Measurements from ENCODE around the gene PDE4DIP. TPM values are rescaled to one million over a fixed set of nuclear protein-coding genes. Genes with fewer than 3 reads are reported as not detected.
"Not testable (repeated sequence)": the region's sequence is repeated elsewhere in the genome, so short reads cannot be mapped to it uniquely, and the experiment has no call there.

PDE4DIP gene
- polyA plus RNA-seq, 1 experiment: 95.8 TPM

- DNase-seq (ENCODE audit: low read depth, low spot score); H3K27me3 ChIP-seq (ENCODE audit: control insufficient read depth, insufficient read depth, low read length); POLR2A ChIA-PET; H3K4me3 ChIP-seq (ENCODE audit: low read depth, low read length); H3K9me3 ChIP-seq (ENCODE audit: control insufficient read depth, insufficient read depth, low read length); CTCF ChIA-PET; H3K27ac ChIP-seq (ENCODE audit: low read depth, low read length): not testable (repeated sequence)
Measured at GRCh38 chr1:148909219-148909826, 65.1 kb downstream of the PDE4DIP start.

- CTCF ChIA-PET; POLR2A ChIA-PET; H3K27ac ChIP-seq (ENCODE audit: low read depth, low read length); H3K27me3 ChIP-seq (ENCODE audit: control insufficient read depth, insufficient read depth, low read length); H3K9me3 ChIP-seq (ENCODE audit: control insufficient read depth, insufficient read depth, low read length); DNase-seq (ENCODE audit: low read depth, low spot score); H3K4me3 ChIP-seq (ENCODE audit: low read depth, low read length): not testable (repeated sequence)
Measured at GRCh38 chr1:148911303-148911928, 67.2 kb downstream of the PDE4DIP start.

- CTCF ChIA-PET; H3K27me3 ChIP-seq (ENCODE audit: control insufficient read depth, insufficient read depth, low read length); H3K4me3 ChIP-seq (ENCODE audit: low read depth, low read length); H3K27ac ChIP-seq (ENCODE audit: low read depth, low read length); POLR2A ChIA-PET; DNase-seq (ENCODE audit: low read depth, low spot score); H3K9me3 ChIP-seq (ENCODE audit: control insufficient read depth, insufficient read depth, low read length): not testable (repeated sequence)
Measured at GRCh38 chr1:148916222-148916621, 72.0 kb downstream of the PDE4DIP start.

- H3K4me3 ChIP-seq (ENCODE audit: low read depth, low read length); CTCF ChIA-PET; H3K27me3 ChIP-seq (ENCODE audit: control insufficient read depth, insufficient read depth, low read length); POLR2A ChIA-PET; H3K9me3 ChIP-seq (ENCODE audit: control insufficient read depth, insufficient read depth, low read length); H3K27ac ChIP-seq (ENCODE audit: low read depth, low read length); DNase-seq (ENCODE audit: low read depth, low spot score): not testable (repeated sequence)
Measured at GRCh38 chr1:148916695-148917348, 72.6 kb downstream of the PDE4DIP start.

GRCh38 chr1:148918836-148919447 lies 74.7 kb downstream of the PDE4DIP start:
- DNase-seq (ENCODE audit: low read depth, low spot score); CTCF ChIA-PET; H3K9me3 ChIP-seq (ENCODE audit: control insufficient read depth, insufficient read depth, low read length); H3K27ac ChIP-seq (ENCODE audit: low read depth, low read length); H3K4me3 ChIP-seq (ENCODE audit: low read depth, low read length); H3K27me3 ChIP-seq (ENCODE audit: control insufficient read depth, insufficient read depth, low read length); POLR2A ChIA-PET: not testable (repeated sequence)

GRCh38 chr1:148921047-148921446 lies 76.8 kb downstream of the PDE4DIP start:
- H3K9me3 ChIP-seq (ENCODE audit: control insufficient read depth, insufficient read depth, low read length); H3K27me3 ChIP-seq (ENCODE audit: control insufficient read depth, insufficient read depth, low read length); H3K27ac ChIP-seq (ENCODE audit: low read depth, low read length); POLR2A ChIA-PET; CTCF ChIA-PET; H3K4me3 ChIP-seq (ENCODE audit: low read depth, low read length); DNase-seq (ENCODE audit: low read depth, low spot score): not testable (repeated sequence)

GRCh38 chr1:148923798-148924197 lies 79.6 kb downstream of the PDE4DIP start:
- H3K9me3 ChIP-seq (ENCODE audit: control insufficient read depth, insufficient read depth, low read length); DNase-seq (ENCODE audit: low read depth, low spot score); CTCF ChIA-PET; H3K4me3 ChIP-seq (ENCODE audit: low read depth, low read length); POLR2A ChIA-PET; H3K27me3 ChIP-seq (ENCODE audit: control insufficient read depth, insufficient read depth, low read length); H3K27ac ChIP-seq (ENCODE audit: low read depth, low read length): not testable (repeated sequence)

GRCh38 chr1:148927645-148928044 lies 83.4 kb downstream of the PDE4DIP start:
- H3K4me3 ChIP-seq (ENCODE audit: low read depth, low read length); DNase-seq (ENCODE audit: low read depth, low spot score); H3K27ac ChIP-seq (ENCODE audit: low read depth, low read length); H3K27me3 ChIP-seq (ENCODE audit: control insufficient read depth, insufficient read depth, low read length); POLR2A ChIA-PET; H3K9me3 ChIP-seq (ENCODE audit: control insufficient read depth, insufficient read depth, low read length); CTCF ChIA-PET: not testable (repeated sequence)

GRCh38 chr1:148929253-148929652 lies 85.0 kb downstream of the PDE4DIP start:
- POLR2A ChIA-PET; DNase-seq (ENCODE audit: low read depth, low spot score); H3K9me3 ChIP-seq (ENCODE audit: control insufficient read depth, insufficient read depth, low read length); CTCF ChIA-PET; H3K27me3 ChIP-seq (ENCODE audit: control insufficient read depth, insufficient read depth, low read length); H3K27ac ChIP-seq (ENCODE audit: low read depth, low read length); H3K4me3 ChIP-seq (ENCODE audit: low read depth, low read length): not testable (repeated sequence)

GRCh38 chr1:148935381-148936002 lies 91.3 kb downstream of the PDE4DIP start:
- CTCF ChIA-PET; H3K27me3 ChIP-seq (ENCODE audit: control insufficient read depth, insufficient read depth, low read length); H3K4me3 ChIP-seq (ENCODE audit: low read depth, low read length); H3K27ac ChIP-seq (ENCODE audit: low read depth, low read length); DNase-seq (ENCODE audit: low read depth, low spot score); POLR2A ChIA-PET; H3K9me3 ChIP-seq (ENCODE audit: control insufficient read depth, insufficient read depth, low read length): not testable (repeated sequence)

- CTCF ChIA-PET; DNase-seq (ENCODE audit: low read depth, low spot score); H3K27ac ChIP-seq (ENCODE audit: low read depth, low read length); POLR2A ChIA-PET; H3K4me3 ChIP-seq (ENCODE audit: low read depth, low read length); H3K9me3 ChIP-seq (ENCODE audit: control insufficient read depth, insufficient read depth, low read length); H3K27me3 ChIP-seq (ENCODE audit: control insufficient read depth, insufficient read depth, low read length): not testable (repeated sequence)
Measured at GRCh38 chr1:148942906-148943305, 98.7 kb downstream of the PDE4DIP start.

- H3K27me3 ChIP-seq (ENCODE audit: control insufficient read depth, insufficient read depth, low read length); DNase-seq (ENCODE audit: low read depth, low spot score); H3K4me3 ChIP-seq (ENCODE audit: low read depth, low read length); H3K27ac ChIP-seq (ENCODE audit: low read depth, low read length); CTCF ChIA-PET; H3K9me3 ChIP-seq (ENCODE audit: control insufficient read depth, insufficient read depth, low read length); POLR2A ChIA-PET: not testable (repeated sequence)
Measured at GRCh38 chr1:148945130-148945529, 100.9 kb downstream of the PDE4DIP start.
